H9 (cell line): Measurements from ENCODE around the gene RIOK1. TPM values are rescaled to one million over a fixed set of nuclear protein-coding genes. Genes with fewer than 3 reads are reported as not detected.

Source experiments
- DNase-seq: peaks from one replicate; pipeline ENCODE4 v3.0.0-alpha.2; 2017
- H2AFZ ChIP-seq: one replicate; pipeline ENCODE4 v1.6.1; 2013; ENCODE audit warnings: mild to moderate bottlenecking, low read length, control low read depth, moderate library complexity
- H2AK5ac ChIP-seq: 2 replicates; pipeline ENCODE4 v1.6.1; 2013; ENCODE audit warnings: low read length, control low read depth, mixed read lengths; ENCODE audit not compliant: insufficient read length
- H2BK120ac ChIP-seq: one replicate; pipeline ENCODE4 v1.6.1; 2013; ENCODE audit warnings: low read depth, mild to moderate bottlenecking, low read length, control low read depth, inconsistent platforms; ENCODE audit not compliant: poor library complexity, severe bottlenecking
- H2BK12ac ChIP-seq: 2 replicates; pipeline ENCODE4 v1.6.1; 2013; ENCODE audit warnings: low read length, control low read depth, mixed read lengths, low read depth; ENCODE audit not compliant: insufficient read length
- H2BK15ac ChIP-seq: 2 replicates; pipeline ENCODE4 v1.6.1; 2013; ENCODE audit warnings: low read depth, low read length, control low read depth
- H2BK20ac ChIP-seq: one replicate; pipeline ENCODE4 v1.6.1; 2013; ENCODE audit warnings: low read depth, mild to moderate bottlenecking, low read length, control low read depth, inconsistent platforms; ENCODE audit not compliant: poor library complexity, severe bottlenecking
- H2BK5ac ChIP-seq: 2 replicates; pipeline ENCODE4 v1.6.1; 2013; ENCODE audit warnings: low read length, control low read depth, mixed read lengths; ENCODE audit not compliant: insufficient read length
- H3K14ac ChIP-seq: 2 replicates; pipeline ENCODE4 v1.6.1; 2013; ENCODE audit warnings: low read length, control low read depth; ENCODE audit not compliant: insufficient read depth
- H3K18ac ChIP-seq: 2 replicates; pipeline ENCODE4 v1.6.1; 2013; ENCODE audit warnings: low read depth, mild to moderate bottlenecking, mixed read lengths, low read length, control low read depth; ENCODE audit not compliant: insufficient read length
- H3K23ac ChIP-seq: 2 replicates; pipeline ENCODE4 v1.6.1; 2013; ENCODE audit warnings: low read length, control low read depth, mixed read lengths, low read depth; ENCODE audit not compliant: insufficient read length
- H3K23me2 ChIP-seq: 2 replicates; pipeline ENCODE4 v1.6.1; 2013; ENCODE audit warnings: low read depth, mild to moderate bottlenecking, mixed read lengths, low read length, control low read depth; ENCODE audit not compliant: insufficient read length, poor library complexity, severe bottlenecking
- H3K27ac ChIP-seq: 2 replicates; pipeline ENCODE4 v1.5.1; 2013; ENCODE audit warnings: low read length, control low read depth, mixed read lengths, low read depth; ENCODE audit not compliant: insufficient read length
- H3K27me3 ChIP-seq: 2 replicates; pipeline ENCODE4 v1.6.1; 2013; ENCODE audit warnings: low read length, control low read depth, inconsistent platforms; ENCODE audit not compliant: insufficient read depth
- H3K4ac ChIP-seq: 2 replicates; pipeline ENCODE4 v1.6.1; 2013; ENCODE audit warnings: low read depth, mild to moderate bottlenecking, control low read depth, inconsistent platforms, low read length, moderate library complexity
- H3K4me1 ChIP-seq: 2 replicates; pipeline ENCODE4 v1.6.1; 2013; ENCODE audit warnings: low read length, control low read depth, inconsistent platforms; ENCODE audit not compliant: insufficient read depth
- H3K4me2 ChIP-seq: 2 replicates; pipeline ENCODE4 v1.6.1; 2013; ENCODE audit warnings: low read length, control low read depth, mixed read lengths; ENCODE audit not compliant: insufficient read length, insufficient read depth
- H3K56ac ChIP-seq: 2 replicates; pipeline ENCODE4 v1.6.1; 2013; ENCODE audit warnings: low read depth, mild to moderate bottlenecking, mixed read lengths, low read length, control low read depth; ENCODE audit not compliant: insufficient read length
- H3K79me1 ChIP-seq: 2 replicates; pipeline ENCODE4 v1.6.1; 2013; ENCODE audit warnings: low read depth, mild to moderate bottlenecking, moderate library complexity, low read length, control low read depth, inconsistent platforms; ENCODE audit not compliant: insufficient read depth, poor library complexity, severe bottlenecking
- H3K79me2 ChIP-seq: 2 replicates; pipeline ENCODE4 v1.6.1; 2013; ENCODE audit warnings: low read length, control low read depth, inconsistent platforms; ENCODE audit not compliant: insufficient read depth
- H3K9ac ChIP-seq: 2 replicates; pipeline ENCODE4 v1.6.1; 2013; ENCODE audit warnings: low read length, control low read depth, mixed read lengths; ENCODE audit not compliant: insufficient read length; ENCODE audit errors: extremely low read depth
- H3K9me3 ChIP-seq: one replicate; pipeline ENCODE4 v1.6.1; 2013; ENCODE audit warnings: low read depth, low read length, inconsistent platforms; ENCODE audit not compliant: control insufficient read depth
- H3T11ph ChIP-seq: one replicate; pipeline ENCODE4 v1.6.1; 2013; ENCODE audit warnings: mild to moderate bottlenecking, low read length, control low read depth, inconsistent platforms
- H4K20me1 ChIP-seq: one replicate; pipeline ENCODE4 v1.6.1; 2013; ENCODE audit not compliant: control insufficient read depth, insufficient read length, insufficient read depth
- H4K5ac ChIP-seq: 2 replicates; pipeline ENCODE4 v1.6.1; 2013; ENCODE audit warnings: low read depth, mild to moderate bottlenecking, mixed read lengths, low read length, control low read depth; ENCODE audit not compliant: insufficient read length
- H4K8ac ChIP-seq: replicated peaks from 2 replicates; pipeline ENCODE4 v1.6.1; 2013; ENCODE audit warnings: low read length, control low read depth, mixed read lengths, low read depth; ENCODE audit not compliant: insufficient read length
- H4K91ac ChIP-seq: 2 replicates; pipeline ENCODE4 v1.6.1; 2013; ENCODE audit warnings: low read depth, mild to moderate bottlenecking, moderate library complexity, mixed read lengths, low read length, control low read depth; ENCODE audit not compliant: insufficient read length
- H3K27ac Mint-ChIP-seq, 3 experiments: 2 replicates in 2 of 3; 3 replicates in 1 of 3; pipeline ENCODE4 v1.8.0; 2020 to 2021; ENCODE audit warnings: mixed read lengths in 3 of 3, mild to moderate bottlenecking in 1 of 3, moderate library complexity in 1 of 3
- H3K27me3 Mint-ChIP-seq: 2 replicates; pipeline ENCODE4 v1.8.0; 2021; ENCODE audit warnings: low read depth, mild to moderate bottlenecking, moderate library complexity, mixed read lengths
- H3K36me3 Mint-ChIP-seq, 3 experiments: 2 replicates in 2 of 3; 3 replicates in 1 of 3; pipeline ENCODE4 v1.8.0; 2020 to 2021; ENCODE audit warnings: low read depth in 3 of 3, mixed read lengths in 3 of 3; ENCODE audit not compliant: insufficient read depth in 1 of 3
- H3K4me1 Mint-ChIP-seq, 2 experiments: 2 replicates each; pipeline ENCODE4 v1.8.0; 2020; ENCODE audit warnings: mixed read lengths in 2 of 2
- H3K4me3 Mint-ChIP-seq, 2 experiments: 2 replicates in 1 of 2; 3 replicates in 1 of 2; pipeline ENCODE4 v1.8.0; 2020 to 2021; ENCODE audit warnings: mild to moderate bottlenecking in 2 of 2, mixed read lengths in 2 of 2, moderate library complexity in 1 of 2
- H3K9me3 Mint-ChIP-seq, 2 experiments: 2 replicates in 1 of 2; 3 replicates in 1 of 2; pipeline ENCODE4 v1.8.0; 2020; ENCODE audit warnings: mild to moderate bottlenecking in 2 of 2, mixed read lengths in 2 of 2, moderate library complexity in 1 of 2
- CTCF ChIP-seq: fragments of 200-600 bp; sonication (generic); conservative IDR thresholded peaks from 3 replicates; pipeline ENCODE4 v1.8.0; 2021; ENCODE audit warnings: antibody characterized with exemption, mild to moderate bottlenecking
- WGBS: extraction: QIAGEN DNeasy Blood & Tissue Kit; methylation state at CpG from one replicate; pipeline ENCODE4 v1.1.7; 2013; ENCODE audit warnings: missing lambda C conversion rate, low lambda C conversion rate, mixed read lengths; ENCODE audit not compliant: insufficient read length; ENCODE audit errors: extremely low coverage; 5-methylcytosine and 5-hydroxymethylcytosine counted together
- total RNA-seq: library from RNA; stranded (reverse); gene quantifications from 2 replicates; pipeline ENCODE4 v1.2.1, GENCODE V29; 2021

The RIOK1 gene
- total RNA-seq, 1 experiment from 2014 or later, result 40.0 TPM

GRCh38 chr6:7425808-7426190 is 36.2 kb downstream of the RIOK1 start:
- no peak overlapping the region for H4K91ac ChIP-seq
- Mint-ChIP-seq H3K36me3 (no peaks in the 10 kb centered on the region; a peak in 2 of 7 replicates), H3K27ac (no peak overlapping the region), H3K27me3 (peaks cover 1% of the 10 kb centered on the region; the same call in 1 of the 2 replicates), H3K9me3 (no peaks in the 10 kb centered on the region; a peak in 1 of 5 replicates), H3K4me3 (no peak overlapping the region), H3K4me1 (peaks cover 10 to 12% of the 10 kb centered on the region in 2 experiments)
- H4K8ac ChIP-seq, result no peak overlapping the region
- H3K4me2 ChIP-seq, result no peak overlapping the region
- no peak overlapping the region for H2BK12ac ChIP-seq
- no peaks in the 10 kb centered on the region for H3K79me2 ChIP-seq
- H3K56ac ChIP-seq, result no peak overlapping the region
- no peak overlapping the region for H2BK20ac ChIP-seq
- no peaks in the 10 kb centered on the region for H3K27me3 ChIP-seq
- no peak for DNase-seq
- no peaks in the 10 kb centered on the region for H4K20me1 ChIP-seq
- no peaks in the 10 kb centered on the region for H3K23me2 ChIP-seq
- H2BK120ac ChIP-seq, result no peak overlapping the region
- H3K23ac ChIP-seq, result no peak overlapping the region
- H3K18ac ChIP-seq, result no peak overlapping the region
- no peak overlapping the region for H4K5ac ChIP-seq
- H2BK15ac ChIP-seq, result no peak overlapping the region
- no peaks in the 10 kb centered on the region for H3K9me3 ChIP-seq
- H2BK5ac ChIP-seq, result no peak overlapping the region
- WGBS, result no CpG with 5 or more reads among the region's 39 CpGs
- H3K27ac ChIP-seq, result no peak overlapping the region
- peaks cover 3% of the 10 kb centered on the region; the same call in 1 of the 2 replicates for H3K4me1 ChIP-seq
- H3K9ac ChIP-seq, result no peak overlapping the region
- no peaks in the 10 kb centered on the region for H3K79me1 ChIP-seq
- H2AFZ ChIP-seq, result no peak overlapping the region
- TF ChIP-seq CTCF, result no peak
- no peak overlapping the region for H3K4ac ChIP-seq
- H2AK5ac ChIP-seq, result no peak overlapping the region
- no peak overlapping the region for H3T11ph ChIP-seq
- no peak overlapping the region for H3K14ac ChIP-seq
